SK-N-SH (cell line): ENCODE data around the gene NUMBL. TPM values are rescaled to one million over a fixed set of nuclear protein-coding genes. Genes with fewer than 3 reads are reported as not detected.

Experiments used
- CTCF ChIA-PET: fragments of 300-600, 350-600 bp; formaldehyde crosslinking; extraction: SDS; loops from one replicate; lab custom pipeline; 2021; lab: Yijun Ruan, JAX
- POLR2A ChIA-PET: fragments of 350-600 bp; sonication (Branson Sonifier 250); formaldehyde crosslinking; extraction: SDS; loops from one replicate; lab custom pipeline; 2020; ENCODE audit warnings: antibody characterized with exemption, inconsistent platforms; lab: Yijun Ruan, JAX
- DNase-seq: peaks from one replicate; pipeline ENCODE4 v3.0.0; 2012
- H2AFZ ChIP-seq: fragments of 200-600 bp; sonication (generic); 2 replicates; pipeline ENCODE4 v1.8.1; 2016; ENCODE audit warnings: antibody characterized with exemption, mild to moderate bottlenecking, low read depth
- H3F3A ChIP-seq: fragments of 200-600 bp; sonication (generic); replicated peaks from 2 replicates; pipeline ENCODE3; 2016; ENCODE audit warnings: antibody characterized with exemption, mild to moderate bottlenecking; ENCODE audit not compliant: insufficient read depth
- H3K27ac ChIP-seq, 2 experiments: fragments of 200-500 bp in 1 of 2; fragments of 200-600 bp in 1 of 2; sonication (Bioruptor generic) in 1 of 2; sonication (generic), shearing (Covaris generic) in 1 of 2; 2 replicates each; pipeline versions ENCODE4 v1.5.1 to v1.6.1; 2014 to 2016; ENCODE audit warnings: low read depth in 2 of 2, inconsistent platforms in 1 of 2, low read length in 1 of 2, mild to moderate bottlenecking in 1 of 2, mixed read lengths in 1 of 2
- H3K27me3 ChIP-seq: fragments of 200-600 bp; sonication (generic), shearing (Covaris generic); 2 replicates; pipeline ENCODE4 v1.6.1; 2016; ENCODE audit warnings: mixed run types; ENCODE audit not compliant: insufficient read depth
- H3K36me3 ChIP-seq, 2 experiments: fragments of 200-500 bp in 1 of 2; fragments of 200-600 bp in 1 of 2; sonication (Bioruptor generic) in 1 of 2; sonication (generic) in 1 of 2; replicated peaks in 1 of 2; 2 replicates each; pipeline versions ENCODE3 to v1.5.1; 2014 to 2016; ENCODE audit warnings: low read length in 1 of 2, mild to moderate bottlenecking in 1 of 2; ENCODE audit not compliant: insufficient read depth in 2 of 2, control insufficient read depth in 1 of 2
- H3K4me1 ChIP-seq, 2 experiments: fragments of 200-500 bp in 1 of 2; fragments of 200-600 bp in 1 of 2; sonication (Bioruptor generic) in 1 of 2; sonication (generic), shearing (Covaris generic) in 1 of 2; 2 replicates each; pipeline versions ENCODE4 v1.5.1 to v1.6.1; 2014 to 2016; ENCODE audit warnings: low read depth in 1 of 2, low read length in 1 of 2, mixed run types in 1 of 2; ENCODE audit not compliant: insufficient read depth in 2 of 2, control insufficient read depth in 1 of 2
- H3K4me2 ChIP-seq: fragments of 200-600 bp; sonication (generic), shearing (Covaris generic); 2 replicates; pipeline ENCODE4 v1.6.1; 2017; ENCODE audit warnings: mixed run types
- H3K4me3 ChIP-seq, 2 experiments: fragments of 200-500 bp in 1 of 2; fragments of 200-600 bp in 1 of 2; sonication (Bioruptor generic) in 1 of 2; sonication (generic), shearing (Covaris generic) in 1 of 2; 2 replicates each; pipeline versions ENCODE4 v1.5.1 to v1.8.1; 2014 to 2016; ENCODE audit warnings: low read depth in 2 of 2, inconsistent platforms in 1 of 2, low read length in 1 of 2, mild to moderate bottlenecking in 1 of 2, mixed read lengths in 1 of 2, moderate library complexity in 1 of 2
- H3K79me2 ChIP-seq: fragments of 200-600 bp; sonication (generic); 2 replicates; pipeline ENCODE4 v1.8.1; 2017; ENCODE audit warnings: mild to moderate bottlenecking; ENCODE audit not compliant: insufficient read depth
- H3K9ac ChIP-seq: fragments of 200-600 bp; sonication (generic); 2 replicates; pipeline ENCODE4 v1.6.1; 2017; ENCODE audit warnings: mixed run types
- H3K9me2 ChIP-seq: fragments of 200-600 bp; sonication (generic); 2 replicates; pipeline ENCODE4 v1.6.1; 2017; ENCODE audit warnings: mixed run types
- H3K9me3 ChIP-seq: fragments of 200-600 bp; sonication (generic); 2 replicates; pipeline ENCODE4 v1.6.1; 2017; ENCODE audit warnings: mixed run types, mild to moderate bottlenecking, moderate library complexity
- H4K20me1 ChIP-seq: fragments of 200-600 bp; sonication (generic); 2 replicates; pipeline ENCODE4 v1.6.1; 2017; ENCODE audit warnings: mild to moderate bottlenecking, mixed run types; ENCODE audit not compliant: insufficient read depth
- CHD2 ChIP-seq: fragments of 150-350 bp; IDR thresholded peaks from 2 replicates; pipeline ENCODE4 v1.6.1; 2018; ENCODE audit warnings: low read length; ENCODE audit not compliant: partially characterized antibody
- CTCF ChIP-seq: fragments of 200-600 bp; sonication (generic); IDR thresholded peaks from 2 replicates; pipeline ENCODE4 v1.6.1; 2017; ENCODE audit warnings: antibody characterized with exemption, mild to moderate bottlenecking, moderate library complexity
- EP300 ChIP-seq, 2 experiments: IDR thresholded peaks; 2 replicates each; pipeline versions ENCODE4 v1.4.0 to v1.6.1; 2012; ENCODE audit warnings: borderline replicate concordance in 1 of 2, low read depth in 1 of 2, low read length in 1 of 2
- GATA2 ChIP-seq: sonication (generic); formaldehyde crosslinking; IDR thresholded peaks from 2 replicates; pipeline ENCODE4 v1.5.0; 2020; ENCODE audit warnings: mild to moderate bottlenecking, missing genetic modification reagents
- IRF3 ChIP-seq: fragments of 150-350 bp; IDR thresholded peaks from 2 replicates; pipeline ENCODE4 v1.6.1; 2016; ENCODE audit warnings: mild to moderate bottlenecking, low read depth, low read length
- MAX ChIP-seq: IDR thresholded peaks from 2 replicates; pipeline ENCODE4 v1.4.0; 2012; ENCODE audit warnings: low read depth
- NRF1 ChIP-seq: IDR thresholded peaks from 2 replicates; pipeline ENCODE4 v1.6.1; 2012; ENCODE audit warnings: low read depth, mild to moderate bottlenecking, low read length
- PBX3 ChIP-seq: IDR thresholded peaks from 2 replicates; pipeline ENCODE4; 2012
- RAD21 ChIP-seq: IDR thresholded peaks from 2 replicates; pipeline ENCODE4 v1.6.1; 2012; ENCODE audit warnings: mild to moderate bottlenecking, low read length
- RCOR1 ChIP-seq: fragments of 150-350 bp; IDR thresholded peaks from 2 replicates; pipeline ENCODE4 v1.6.1; 2017; ENCODE audit warnings: antibody characterized with exemption, low read length
- RXRA ChIP-seq: IDR thresholded peaks from 2 replicates; pipeline ENCODE4 v1.4.0; 2012; ENCODE audit warnings: low read depth, mild to moderate bottlenecking, borderline replicate concordance
- SMC3 ChIP-seq: IDR thresholded peaks from 2 replicates; pipeline ENCODE4 v1.6.1; 2012; ENCODE audit warnings: low read depth, low read length, improper control_type of control experiment
- TAF1 ChIP-seq: IDR thresholded peaks from 2 replicates; pipeline ENCODE4 v1.6.1; 2012; ENCODE audit warnings: low read depth, mild to moderate bottlenecking, low read length, moderate library complexity, borderline replicate concordance
- TCF12 ChIP-seq: IDR thresholded peaks from 2 replicates; pipeline ENCODE4 v1.4.0; 2012
- TEAD4 ChIP-seq: IDR thresholded peaks from 2 replicates; pipeline ENCODE4 v1.4.0; 2012; ENCODE audit warnings: mild to moderate bottlenecking, borderline replicate concordance; ENCODE audit not compliant: insufficient read depth
- USF1 ChIP-seq: IDR thresholded peaks from 2 replicates; pipeline ENCODE4 v1.4.0; 2012; ENCODE audit warnings: low read depth, borderline replicate concordance
- USF2 ChIP-seq: fragments of 150-350 bp; IDR thresholded peaks from 2 replicates; pipeline ENCODE4 v1.6.1; 2017; ENCODE audit warnings: antibody characterized with exemption, low read length, low read depth, borderline replicate concordance
- WGBS: methylation state at CpG from one replicate; pipeline ENCODE4 v1.1.6; 2017; ENCODE audit warnings: low lambda C conversion rate; 5-methylcytosine and 5-hydroxymethylcytosine counted together
- polyA plus RNA-seq, 3 experiments: library from polyadenylated mRNA; depleted of rRNA; stranded (reverse); fragments of >200 nt; gene quantifications; 2 replicates each; pipeline ENCODE4 v1.2.3, GENCODE V29; 2012

NUMBL gene
- polyA plus RNA-seq, 1 of the 3 experiments (the other 2 are of a cell fraction): 54.6 TPM

GRCh38 chr19:40718774-40719391 is 28.4 kb upstream of the NUMBL start:
- no peak overlapping the region for H2AFZ ChIP-seq

More at GRCh38 chr19:40718774-40719391, 28.4 kb upstream of the NUMBL start:
- Histone ChIP-seq H3K4me2 (peak overlapping the region; percentile 89), H3K9me2 (no peaks in the 10 kb centered on the region), H3K4me3 (peak overlapping the region; percentile 70 to 80), H3K4me1 (peaks cover 8 to 35% of the 10 kb centered on the region in 2 experiments; a peak in 1 of 4 replicates), H3F3A (peaks cover 17% of the 10 kb centered on the region), H3K27ac (peak overlapping the region; percentile 35 to 100; a peak in 2 of 4 replicates), H3K9me3 (no peaks in the 10 kb centered on the region), H4K20me1 (peaks cover 5% of the 10 kb centered on the region; the same call in 1 of the 2 replicates), H3K79me2 (peaks cover 72% of the 10 kb centered on the region), H3K36me3 (peaks cover 0 to 8% of the 10 kb centered on the region in 2 experiments), H3K9ac (peak overlapping the region; percentile 98), H3K27me3 (no peaks in the 10 kb centered on the region)
- TF ChIP-seq MAX (peak; percentile 37; the same call in 1 of the 2 replicates), SMC3 (no peak), NRF1 (no peak), PBX3 (no peak), TAF1 (no peak), RAD21 (no peak), CHD2 (no peak), USF2 (no peak), EP300 (IDR thresholded peaks at IDR 0.05; ENCODE audit: borderline replicate concordance in 1 of 2, low read depth in 1 of 2, low read length in 1 of 2) (no peak), CTCF (no peak), USF1 (peak; percentile 50; the same call in 1 of the 2 replicates), IRF3 (no peak), GATA2 (no peak), RCOR1 (no peak), TCF12 (no peak), TEAD4 (no peak), RXRA (no peak)
- 46% methylated on average over 8 of the region's 16 CpGs for WGBS
- no peak for DNase-seq
- ChIA-PET POLR2A (interaction anchor here (0.6 kb wide), 1 partner anchor 15 kb away, joined by 3 read pairs; no protein-coding TSS in a partner anchor), CTCF (interaction anchor here (0.9 kb wide), 1 partner anchor 60 kb away, joined by 3 read pairs; no protein-coding TSS in a partner anchor)
